ENCODE results near the gene RRM2.
"Not testable (repeated sequence)": the region's sequence is repeated elsewhere in the genome, so short reads cannot be mapped to it uniquely, and the experiment has no call there.

RRM2 gene

GRCh38 chr2:10132596-10132995, 10.1 kb downstream of the RRM2 start:
- no peak for DNase-seq

GRCh38 chr2:10132996-10133647, 10.6 kb downstream of the RRM2 start:
- DNase-seq: no peak

GRCh38 chr2:10135296-10136089, 13.0 kb downstream of the RRM2 start:
- DNase-seq: peak; percentile 73

- DNase-seq: no peak
Observed at GRCh38 chr2:10136101-10136934, 13.8 kb downstream of the RRM2 start.

GRCh38 chr2:10137053-10137843, 14.7 kb downstream of the RRM2 start:
- no peak for DNase-seq

GRCh38 chr2:10139536-10139935, 17.0 kb downstream of the RRM2 start:
- no peak for DNase-seq

GRCh38 chr2:10140841-10141610, 18.5 kb downstream of the RRM2 start:
- no peak for DNase-seq

- DNase-seq: no peak
Observed at GRCh38 chr2:10141736-10142639, 19.4 kb downstream of the RRM2 start.

- DNase-seq: no peak
Observed at GRCh38 chr2:10142640-10142965, 20.1 kb downstream of the RRM2 start.

GRCh38 chr2:10144771-10145518, 22.4 kb downstream of the RRM2 start:
- no peak for DNase-seq

GRCh38 chr2:10145519-10146357, 23.2 kb downstream of the RRM2 start:
- DNase-seq: no peak

- no peak for DNase-seq
Observed at GRCh38 chr2:10146366-10147005, 23.9 kb downstream of the RRM2 start.

GRCh38 chr2:10147050-10147660, 24.6 kb downstream of the RRM2 start:
- DNase-seq: not testable (repeated sequence)

- no peak for DNase-seq
Observed at GRCh38 chr2:10148268-10148667, 25.7 kb downstream of the RRM2 start.

- no peak for DNase-seq
Observed at GRCh38 chr2:10149635-10150034, 27.1 kb downstream of the RRM2 start.

- DNase-seq: no peak
Observed at GRCh38 chr2:10150436-10150835, 27.9 kb downstream of the RRM2 start.

GRCh38 chr2:10151462-10151861, 28.9 kb downstream of the RRM2 start:
- DNase-seq: no peak

- no peak for DNase-seq
Observed at GRCh38 chr2:10157293-10157692, 34.8 kb downstream of the RRM2 start.
